BLaER1 (cell line): ENCODE measurements around the gene PDE11A.

ENCODE experiments used
- H3K27ac ChIP-seq: shearing (Covaris generic); formaldehyde crosslinking; 2 replicates; pipeline ENCODE4 v1.8.1; 2022
- H3K27me3 ChIP-seq: shearing (Covaris generic); formaldehyde crosslinking; 2 replicates; pipeline ENCODE4 v1.8.1; 2022
- H3K36me3 ChIP-seq: shearing (Covaris generic); formaldehyde crosslinking; 2 replicates; pipeline ENCODE4 v1.8.1; 2022
- H3K4me1 ChIP-seq: shearing (Covaris generic); formaldehyde crosslinking; 2 replicates; pipeline ENCODE4 v1.8.1; 2022
- H3K4me2 ChIP-seq: shearing (Covaris generic); formaldehyde crosslinking; 2 replicates; pipeline ENCODE4 v1.8.1; 2022
- H3K4me3 ChIP-seq: shearing (Covaris generic); formaldehyde crosslinking; 2 replicates; pipeline ENCODE4 v1.8.1; 2022
- H3K9ac ChIP-seq: shearing (Covaris generic); formaldehyde crosslinking; 2 replicates; pipeline ENCODE4 v1.8.1; 2022
- H3K9me3 ChIP-seq: shearing (Covaris generic); formaldehyde crosslinking; 2 replicates; pipeline ENCODE4 v1.8.1; 2022
- H4K20me1 ChIP-seq: shearing (Covaris generic); formaldehyde crosslinking; 2 replicates; pipeline ENCODE4 v1.8.1; 2022
- Cebpa-rat ChIP-seq: shearing (Covaris generic); IDR thresholded peaks from 2 replicates; pipeline ENCODE4 v1.8.1; 2022

The PDE11A gene

DNA sequence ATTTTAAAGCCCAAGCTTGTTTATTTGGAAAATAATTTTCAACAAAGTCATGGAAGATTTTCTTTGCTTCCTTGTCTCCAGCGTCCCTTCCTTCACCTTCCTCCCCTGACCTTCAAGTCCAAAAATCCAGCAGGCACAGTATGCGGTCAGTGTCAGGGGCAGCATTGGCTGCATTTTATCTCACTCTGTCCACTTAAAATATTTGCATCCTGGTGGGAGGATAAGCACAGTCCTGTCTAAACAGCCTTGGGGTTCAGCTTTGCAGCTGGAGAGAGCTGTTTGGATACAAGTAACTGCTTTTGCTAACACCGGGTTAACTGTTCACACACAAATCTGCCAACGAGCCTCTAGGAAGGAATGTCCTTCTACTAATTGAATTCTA, 318.1 kb downstream of the PDE11A start:
- H3K4me2 ChIP-seq, result peak overlapping the region; percentile 31; the same call in 1 of the 2 replicates
- no peak overlapping the region for H3K27ac ChIP-seq
- H3K27me3 ChIP-seq, result no peaks in the 10 kb centered on the region
- no peaks in the 10 kb centered on the region for H3K36me3 ChIP-seq
- H3K4me1 ChIP-seq, result peaks cover 22% of the 10 kb centered on the region
- no peaks in the 10 kb centered on the region for H4K20me1 ChIP-seq
- TF ChIP-seq Cebpa-rat, result no peak
- H3K9me3 ChIP-seq, result no peaks in the 10 kb centered on the region
- H3K4me3 ChIP-seq, result no peak overlapping the region
- no peak overlapping the region for H3K9ac ChIP-seq

DNA sequence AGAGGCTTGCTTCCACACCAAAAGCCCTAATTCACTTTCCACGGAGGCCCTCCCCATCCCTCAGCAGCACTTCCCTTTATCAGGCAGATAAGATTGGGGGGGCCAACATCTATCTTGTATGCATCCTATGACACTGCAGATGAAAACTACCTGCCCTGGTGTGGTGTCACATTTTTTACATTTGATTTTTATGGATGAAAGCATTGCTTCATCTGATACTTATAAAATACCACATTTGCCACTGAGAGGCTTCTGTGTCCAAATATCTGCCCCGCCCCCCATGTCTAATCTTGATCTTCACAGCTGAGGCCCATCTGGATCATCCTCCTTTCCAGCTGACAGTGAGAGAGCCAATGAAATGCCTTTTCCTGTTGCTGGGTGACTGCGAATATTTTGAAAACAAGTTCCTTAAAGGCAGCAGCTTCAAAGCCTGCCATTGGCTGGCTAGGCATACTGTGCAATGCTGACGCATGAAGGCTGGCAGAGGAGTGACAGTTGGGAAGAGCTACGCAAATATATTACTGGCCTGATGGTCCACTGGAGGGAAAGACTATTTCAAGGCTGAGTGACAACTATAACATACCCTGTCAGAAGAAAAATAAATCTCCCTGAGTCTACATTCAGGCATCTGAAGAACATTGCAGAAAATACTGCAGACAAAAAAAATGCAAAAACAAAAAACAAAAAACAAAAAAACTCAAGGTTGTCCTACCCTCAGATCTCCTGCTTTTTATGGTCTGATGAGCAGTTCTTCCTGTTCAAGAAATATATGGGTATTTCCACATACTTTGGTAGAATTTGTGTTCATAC, 318.7 kb downstream of the PDE11A start:
- peaks cover 22% of the 10 kb centered on the region for H3K4me1 ChIP-seq
- no peak overlapping the region for H3K4me3 ChIP-seq
- H3K36me3 ChIP-seq, result no peaks in the 10 kb centered on the region
- peak overlapping the region; percentile 31; the same call in 1 of the 2 replicates for H3K4me2 ChIP-seq
- H3K9ac ChIP-seq, result no peak overlapping the region
- no peak for TF ChIP-seq Cebpa-rat
- no peaks in the 10 kb centered on the region for H3K9me3 ChIP-seq
- no peaks in the 10 kb centered on the region for H3K27me3 ChIP-seq
- H4K20me1 ChIP-seq, result no peaks in the 10 kb centered on the region
- no peak overlapping the region for H3K27ac ChIP-seq

DNA sequence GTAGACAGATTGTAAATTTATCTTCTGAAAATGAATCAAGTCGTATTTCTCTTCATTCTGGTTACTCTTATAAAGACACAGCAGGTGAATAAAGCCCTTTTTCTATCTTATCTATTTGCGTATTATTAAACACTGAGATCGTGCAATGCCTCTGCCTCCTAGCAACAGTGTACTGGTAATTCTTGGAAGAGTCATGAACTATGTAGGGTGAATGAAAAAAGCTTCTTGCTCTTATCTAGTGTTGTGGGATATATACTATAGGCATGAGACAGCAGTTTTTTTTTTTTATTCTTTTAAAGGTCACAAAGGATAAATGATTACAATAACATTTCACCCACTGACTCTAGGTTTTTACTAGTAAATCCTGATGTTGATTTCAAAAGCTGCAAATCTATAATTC, 324.2 kb downstream of the PDE11A start:
- no peak overlapping the region for H3K9ac ChIP-seq
- H4K20me1 ChIP-seq, result no peaks in the 10 kb centered on the region
- no peak overlapping the region for H3K27ac ChIP-seq
- H3K27me3 ChIP-seq, result no peaks in the 10 kb centered on the region
- peaks cover under 1% of the 10 kb centered on the region; the same call in 1 of the 2 replicates for H3K4me1 ChIP-seq
- no peaks in the 10 kb centered on the region for H3K9me3 ChIP-seq
- TF ChIP-seq Cebpa-rat, result no peak
- no peak overlapping the region for H3K4me2 ChIP-seq
- no peak overlapping the region for H3K4me3 ChIP-seq
- no peaks in the 10 kb centered on the region for H3K36me3 ChIP-seq

DNA sequence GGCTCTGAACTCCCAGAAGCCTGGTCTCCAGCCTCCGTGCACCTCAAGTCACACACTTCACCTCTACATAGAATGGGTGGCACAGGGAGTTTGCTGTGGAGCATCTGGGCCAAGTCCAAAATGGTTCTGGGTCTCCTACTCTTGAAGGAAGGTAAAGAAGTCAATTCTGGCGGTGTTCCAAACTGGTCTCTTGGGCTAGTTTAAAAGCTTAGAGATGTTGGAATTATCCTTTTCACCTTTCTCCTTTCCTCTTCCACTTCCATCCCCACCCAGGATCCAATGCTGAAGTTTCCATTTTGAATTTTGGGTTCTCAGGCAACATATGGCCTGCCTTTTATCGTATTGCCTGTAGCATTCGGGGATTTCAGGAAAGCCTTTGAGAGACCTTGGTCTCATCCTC, 325.2 kb downstream of the PDE11A start:
- Histone ChIP-seq H3K4me3 (no peak overlapping the region), H3K9me3 (no peaks in the 10 kb centered on the region), H3K27me3 (no peaks in the 10 kb centered on the region), H3K9ac (no peak overlapping the region), H3K4me2 (no peak overlapping the region), H4K20me1 (no peaks in the 10 kb centered on the region), H3K4me1 (no peaks in the 10 kb centered on the region), H3K36me3 (no peaks in the 10 kb centered on the region), H3K27ac (no peak overlapping the region)
- TF ChIP-seq Cebpa-rat, result no peak

DNA sequence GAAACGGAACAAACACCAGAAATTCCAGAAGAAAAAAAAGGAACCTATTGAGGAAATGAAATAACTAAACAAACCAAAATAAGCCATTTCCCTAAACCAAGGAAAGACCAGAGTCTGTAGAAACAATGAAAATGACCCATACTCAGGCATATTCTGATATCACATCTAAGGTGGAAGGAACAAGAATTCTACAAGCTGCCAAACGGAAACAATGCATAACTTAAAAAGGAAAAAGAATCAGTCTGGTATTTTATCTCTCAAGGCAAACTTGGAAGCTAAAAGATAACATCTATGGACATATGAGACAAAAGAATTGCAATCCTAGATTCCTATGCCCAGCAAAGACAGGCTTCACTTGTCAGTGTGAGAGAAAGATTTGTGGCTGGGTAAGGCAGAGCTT, 326.2 kb downstream of the PDE11A start:
- no peaks in the 10 kb centered on the region for H3K36me3 ChIP-seq
- H4K20me1 ChIP-seq, result no peaks in the 10 kb centered on the region
- H3K4me2 ChIP-seq, result no peak overlapping the region
- no peaks in the 10 kb centered on the region for H3K9me3 ChIP-seq
- no peaks in the 10 kb centered on the region for H3K27me3 ChIP-seq
- no peak overlapping the region for H3K9ac ChIP-seq
- H3K4me1 ChIP-seq, result no peaks in the 10 kb centered on the region
- H3K27ac ChIP-seq, result no peak overlapping the region
- no peak for TF ChIP-seq Cebpa-rat
- H3K4me3 ChIP-seq, result no peak overlapping the region

DNA sequence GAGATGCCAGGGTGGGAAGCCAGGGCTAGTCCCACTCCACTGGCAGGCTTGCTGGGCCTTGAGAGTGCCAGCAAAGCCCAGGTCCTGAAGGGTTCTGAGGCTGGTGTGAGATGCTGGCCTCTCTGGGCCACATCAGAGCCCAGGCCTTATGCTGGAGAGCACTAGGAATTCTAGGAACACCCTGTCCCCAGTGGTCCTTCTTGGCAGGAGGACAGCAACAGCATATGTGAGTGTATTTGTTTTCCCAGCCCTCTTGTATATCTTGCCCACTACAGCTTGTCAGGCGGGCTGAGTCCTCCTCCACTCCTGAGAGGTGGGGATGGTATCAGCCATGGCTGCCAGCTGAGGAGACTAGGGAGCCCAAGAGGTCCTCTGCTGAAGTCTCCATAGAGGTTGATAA, 327.0 kb downstream of the PDE11A start:
- TF ChIP-seq Cebpa-rat, result no peak
- Histone ChIP-seq H3K9ac (no peak overlapping the region), H3K9me3 (no peaks in the 10 kb centered on the region), H3K27ac (no peak overlapping the region), H3K4me2 (no peak overlapping the region), H3K4me1 (no peaks in the 10 kb centered on the region), H3K36me3 (no peaks in the 10 kb centered on the region), H3K4me3 (no peak overlapping the region), H4K20me1 (no peaks in the 10 kb centered on the region), H3K27me3 (no peaks in the 10 kb centered on the region)

DNA sequence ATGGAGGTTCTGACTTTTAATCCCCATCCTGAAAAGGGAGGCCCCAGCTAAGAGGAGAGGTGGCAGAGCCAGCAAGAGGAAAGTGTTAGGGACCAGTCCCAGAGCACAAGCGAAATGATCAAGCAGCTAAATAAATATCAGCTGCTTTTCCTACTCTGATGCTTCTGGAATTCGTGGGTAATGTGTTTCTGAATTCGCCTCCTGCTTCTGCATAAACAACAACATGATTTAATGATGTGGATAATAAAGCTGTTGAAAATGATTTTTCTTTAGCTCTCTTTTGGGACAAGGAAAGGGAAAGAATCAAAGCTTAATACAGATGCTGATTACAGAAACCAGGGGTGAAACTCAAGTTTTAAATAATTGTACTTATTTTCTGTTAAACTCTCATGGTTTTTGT, 329.7 kb downstream of the PDE11A start:
- no peak overlapping the region for H3K9ac ChIP-seq
- H3K9me3 ChIP-seq, result no peaks in the 10 kb centered on the region
- no peak overlapping the region for H3K4me2 ChIP-seq
- H3K27me3 ChIP-seq, result no peaks in the 10 kb centered on the region
- H3K27ac ChIP-seq, result no peak overlapping the region
- H4K20me1 ChIP-seq, result no peaks in the 10 kb centered on the region
- H3K36me3 ChIP-seq, result no peaks in the 10 kb centered on the region
- H3K4me1 ChIP-seq, result peaks cover 11% of the 10 kb centered on the region
- no peak for TF ChIP-seq Cebpa-rat
- no peak overlapping the region for H3K4me3 ChIP-seq

DNA sequence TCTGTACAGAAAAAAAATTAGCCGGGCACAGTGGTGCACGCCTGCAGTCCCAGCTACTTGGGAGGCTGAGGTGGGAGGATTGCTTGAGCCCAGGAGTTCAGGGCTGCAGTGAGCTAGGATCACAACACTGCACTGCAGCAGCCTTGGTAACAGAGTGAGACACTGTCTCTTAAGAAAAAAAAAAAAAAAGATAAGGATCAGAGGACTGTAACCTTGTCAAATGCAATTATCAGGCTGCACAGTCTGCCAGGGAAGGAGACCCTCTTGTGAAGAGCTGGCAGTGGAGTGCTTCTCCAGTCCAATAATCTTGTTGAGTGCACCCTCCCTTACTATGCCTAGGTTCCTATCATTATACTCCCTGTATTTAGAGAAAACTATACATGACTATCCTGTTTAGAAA, 330.7 kb downstream of the PDE11A start:
- no peaks in the 10 kb centered on the region for H3K9me3 ChIP-seq
- H3K27me3 ChIP-seq, result no peaks in the 10 kb centered on the region
- H3K4me2 ChIP-seq, result no peak overlapping the region
- no peak overlapping the region for H3K4me3 ChIP-seq
- no peaks in the 10 kb centered on the region for H3K36me3 ChIP-seq
- TF ChIP-seq Cebpa-rat, result no peak
- H3K9ac ChIP-seq, result no peak overlapping the region
- no peaks in the 10 kb centered on the region for H4K20me1 ChIP-seq
- H3K4me1 ChIP-seq, result peaks cover 11% of the 10 kb centered on the region
- no peak overlapping the region for H3K27ac ChIP-seq

DNA sequence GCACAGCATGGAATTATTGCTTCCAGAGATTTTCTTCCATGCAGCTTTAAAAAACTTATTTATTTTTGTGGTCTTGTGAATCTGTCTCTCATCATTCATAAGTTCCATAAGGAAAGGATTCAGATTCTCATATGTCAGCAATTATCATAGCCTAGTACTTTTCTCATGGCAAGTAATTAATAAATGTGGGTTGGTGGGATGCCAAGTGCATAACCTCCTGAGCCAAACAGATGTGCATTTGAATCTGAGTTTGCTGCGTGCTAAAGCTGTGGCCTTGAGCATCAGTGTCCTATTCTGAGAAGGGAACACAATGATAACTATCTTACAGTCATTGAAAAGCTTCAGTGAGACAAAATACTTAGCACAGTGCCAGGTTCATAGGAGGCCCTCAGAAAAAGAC, 331.9 kb downstream of the PDE11A start:
- Histone ChIP-seq H3K4me1 (peaks cover 14% of the 10 kb centered on the region), H3K27ac (no peak overlapping the region), H3K9ac (no peak overlapping the region), H3K27me3 (no peaks in the 10 kb centered on the region), H3K4me3 (no peak overlapping the region), H3K4me2 (no peak overlapping the region), H4K20me1 (no peaks in the 10 kb centered on the region), H3K9me3 (no peaks in the 10 kb centered on the region), H3K36me3 (no peaks in the 10 kb centered on the region)
- TF ChIP-seq Cebpa-rat, result no peak

DNA sequence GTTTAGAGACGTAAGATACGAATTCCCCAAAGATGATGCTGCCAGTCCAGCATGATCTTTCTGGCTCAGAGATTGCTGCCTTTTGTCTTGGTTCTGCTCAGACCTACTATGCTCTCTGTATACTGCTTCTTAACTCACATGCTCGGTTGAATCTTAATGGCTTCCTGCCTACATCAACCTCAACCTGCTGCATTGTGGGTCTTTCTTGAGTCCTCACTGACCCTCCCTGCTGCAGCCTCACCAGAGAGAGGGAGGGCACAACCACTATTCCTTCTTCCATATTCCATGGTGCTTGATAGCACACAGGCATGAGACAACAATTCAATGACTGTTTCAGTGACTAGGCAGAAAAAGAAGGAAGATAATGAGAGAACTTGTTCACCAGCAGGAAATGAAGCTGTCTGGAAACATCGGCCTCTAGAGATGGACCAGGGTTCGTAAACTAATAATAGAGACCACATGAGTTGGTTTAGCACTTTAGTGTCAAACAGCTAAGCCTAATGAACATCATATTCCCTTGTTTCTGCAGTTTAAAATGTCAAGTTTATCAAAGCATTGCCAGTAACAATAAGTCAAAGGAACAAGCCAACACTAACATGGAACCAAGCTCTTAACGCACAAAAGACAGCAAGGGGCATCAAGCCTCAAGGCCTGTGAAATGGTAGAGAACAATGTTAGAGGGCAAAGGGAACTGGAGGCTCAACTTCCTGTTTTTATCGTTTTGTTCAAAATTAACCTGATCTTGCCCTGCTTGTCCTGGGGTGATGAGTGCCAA, 333.9 kb downstream of the PDE11A start:
- Histone ChIP-seq H3K4me2 (peak overlapping the region; percentile 16), H4K20me1 (no peaks in the 10 kb centered on the region), H3K27ac (no peak overlapping the region), H3K27me3 (no peaks in the 10 kb centered on the region), H3K36me3 (no peaks in the 10 kb centered on the region), H3K4me3 (no peak overlapping the region), H3K9ac (no peak overlapping the region), H3K4me1 (peaks cover 16% of the 10 kb centered on the region), H3K9me3 (no peaks in the 10 kb centered on the region)
- no peak for TF ChIP-seq Cebpa-rat
